ENCODE data around the gene F2RL1. TPM values are rescaled to one million over a fixed set of nuclear protein-coding genes. Genes with fewer than 3 reads are reported as not detected.

Gene F2RL1
- total and polyA plus RNA-seq, 2 of the 8 experiments (the other 6 are each of a cell fraction or from before 2014, with no cell fraction given): 23.2 to 26.6 TPM

- TF ChIP-seq SIN3A (conservative IDR thresholded peaks at IDR 0.05 in 1 of 2, IDR thresholded peaks at IDR 0.05 in 1 of 2; ENCODE audit: low read depth in 1 of 2, low read length in 2 of 2): no peak
- no peak for TF ChIP-seq GABPA (IDR thresholded peaks at IDR 0.05; ENCODE audit: borderline replicate concordance, insufficient read depth, low read length)
- no peak for TF ChIP-seq POU5F1 (IDR thresholded peaks at IDR 0.05; ENCODE audit: low read depth, low read length)
- no peak for TF ChIP-seq MAX (IDR thresholded peaks at IDR 0.05)
- no peak for TF ChIP-seq YY1 (IDR thresholded peaks at IDR 0.05; ENCODE audit: low read depth, low read length)
- TF ChIP-seq CEBPB (IDR thresholded peaks at IDR 0.05; ENCODE audit: low read depth, low read length): no peak
- TF ChIP-seq HDAC6 (IDR thresholded peaks at IDR 0.05; ENCODE audit: low read depth, low read length): no peak
- no peak for TF ChIP-seq TEAD4 (IDR thresholded peaks at IDR 0.05; ENCODE audit: low read depth, low read length)
- TF ChIP-seq CHD2 (IDR thresholded peaks at IDR 0.05; ENCODE audit: low read length): no peak
Measured at GRCh38 chr5:76816110-76816831, 2.6 kb upstream of the F2RL1 start.

More at GRCh38 chr5:76816110-76816831, 2.6 kb upstream of the F2RL1 start:
- H3K4me1 ChIP-seq (replicated peaks in 1 of 4; ENCODE audit: control insufficient read depth in 3 of 4, insufficient read depth in 4 of 4, low read length in 3 of 4): peaks cover 0 to 16% (median 8%) of the 10 kb centered on the region in 4 experiments; a peak in 5 of 7 replicates
- no peak overlapping the region for H3K4ac ChIP-seq (replicated peaks; ENCODE audit: insufficient read length, low read depth, low read length)
- H2BK15ac ChIP-seq (ENCODE audit: low read length): no peak overlapping the region
- peaks cover 0 to 5% (median 4%) of the 10 kb centered on the region in 4 experiments; a peak in 2 of 7 replicates for H3K27me3 ChIP-seq (replicated peaks in 1 of 4; ENCODE audit: control insufficient read depth in 3 of 4, extremely low read depth in 1 of 4, insufficient read depth in 3 of 4, low read length in 3 of 4)
- ChIA-PET POLR2A (ENCODE audit: partially characterized antibody) (interaction anchor here (1.6 to 6.9 kb wide), 2 partner anchors 11 to 37 kb away, joined by 4 to 131 read pairs; no protein-coding TSS in a partner anchor), CTCF (ENCODE audit: partially characterized antibody) (interaction anchor here (0.9 to 3.3 kb wide), 5 partner anchors 10 to 99 kb away, joined by 3 to 10 read pairs (median 3); no protein-coding TSS in a partner anchor)
- no peak overlapping the region for H2BK5ac ChIP-seq (ENCODE audit: low read depth, low read length)
- no peak overlapping the region for H2BK12ac ChIP-seq (ENCODE audit: low read depth, low read length)
- no peak overlapping the region for H3K56ac ChIP-seq (replicated peaks; ENCODE audit: insufficient read length, low read depth, low read length)
- H3K23me2 ChIP-seq (ENCODE audit: low read depth, low read length): peaks cover 14% of the 10 kb centered on the region
- H4K8ac ChIP-seq (ENCODE audit: extremely low read depth, insufficient read depth, low read length): no peak overlapping the region
- H4K5ac ChIP-seq (ENCODE audit: insufficient read length, low read depth, low read length): no peak overlapping the region
- H3K4me3 ChIP-seq (ENCODE audit: extremely low read depth in 1 of 4, insufficient read depth in 2 of 4, low read depth in 3 of 4, low read length in 4 of 4): no peak overlapping the region
- no peak overlapping the region for H3K23ac ChIP-seq (ENCODE audit: insufficient read length)
- H4K20me1 ChIP-seq (replicated peaks in 1 of 2; ENCODE audit: control insufficient read depth in 1 of 2, insufficient read depth in 2 of 2, low read length in 2 of 2): no peaks in the 10 kb centered on the region
- no peak overlapping the region for H3K14ac ChIP-seq (ENCODE audit: insufficient read length)
- no peak overlapping the region for H2AK5ac ChIP-seq (ENCODE audit: low read depth, low read length)
- no peak overlapping the region for H3K18ac ChIP-seq (ENCODE audit: extremely low read depth, low read length)
- DNase-seq (ENCODE audit: low read depth in 1 of 2, low spot score in 2 of 2) (no peak), FAIRE-seq (no peak)
- peaks cover 0 to 11% of the 10 kb centered on the region in 2 experiments; a peak in 3 of 4 replicates for H3K9me3 ChIP-seq (ENCODE audit: insufficient read depth in 2 of 2, low read depth in 1 of 2, low read length in 1 of 2)
- no peak overlapping the region for H3K4me2 ChIP-seq (ENCODE audit: insufficient read depth in 1 of 2, low read depth in 2 of 2, low read length in 2 of 2)
- H3K36me3 ChIP-seq (ENCODE audit: control insufficient read depth in 2 of 4, insufficient read depth in 4 of 4, low read length in 3 of 4): peaks cover 0 to under 1% (median 0%) of the 10 kb centered on the region in 4 experiments; a peak in 1 of 8 replicates
- peaks cover 0 to 16% of the 10 kb centered on the region in 2 experiments; a peak in 2 of 4 replicates for H3K79me2 ChIP-seq (ENCODE audit: control insufficient read depth in 1 of 2, insufficient read depth in 2 of 2, low read length in 2 of 2)
- no peak overlapping the region for H2AFZ ChIP-seq (ENCODE audit: low read length)
- H3K9ac ChIP-seq (replicated peaks in 1 of 4; ENCODE audit: extremely low read depth in 1 of 4, low read depth in 3 of 4, low read length in 3 of 4): no peak overlapping the region
- no peaks in the 10 kb centered on the region for H3K79me1 ChIP-seq (ENCODE audit: low read depth, low read length)
- no peak overlapping the region for H2BK120ac ChIP-seq (replicated peaks; ENCODE audit: low read depth, low read length)
- no peak overlapping the region for H4K91ac ChIP-seq (replicated peaks; ENCODE audit: insufficient read length, low read length)
- no peak overlapping the region for H3K27ac ChIP-seq (ENCODE audit: low read depth, low read length)
- 85% methylated on average over 3 of the region's 3 CpGs; no CpG with 5 or more reads in 1 of the 2 experiments for WGBS, 2 experiments (ENCODE audit: extremely low coverage in 1 of 2, insufficient coverage in 1 of 2, insufficient read length in 1 of 2, insufficient replicate concordance in 2 of 2, low coverage in 1 of 2, low lambda C conversion rate in 2 of 2, missing lambda C conversion rate in 1 of 2)
- H2BK20ac ChIP-seq (ENCODE audit: low read length): no peak overlapping the region
